Measurements from ENCODE around the gene RAB11FIP4. TPM values are rescaled to one million over a fixed set of nuclear protein-coding genes. Genes with fewer than 3 reads are reported as not detected.

RAB11FIP4 gene
- total RNA-seq, 1 donor from 2014 or later = 10.2 TPM

DNA sequence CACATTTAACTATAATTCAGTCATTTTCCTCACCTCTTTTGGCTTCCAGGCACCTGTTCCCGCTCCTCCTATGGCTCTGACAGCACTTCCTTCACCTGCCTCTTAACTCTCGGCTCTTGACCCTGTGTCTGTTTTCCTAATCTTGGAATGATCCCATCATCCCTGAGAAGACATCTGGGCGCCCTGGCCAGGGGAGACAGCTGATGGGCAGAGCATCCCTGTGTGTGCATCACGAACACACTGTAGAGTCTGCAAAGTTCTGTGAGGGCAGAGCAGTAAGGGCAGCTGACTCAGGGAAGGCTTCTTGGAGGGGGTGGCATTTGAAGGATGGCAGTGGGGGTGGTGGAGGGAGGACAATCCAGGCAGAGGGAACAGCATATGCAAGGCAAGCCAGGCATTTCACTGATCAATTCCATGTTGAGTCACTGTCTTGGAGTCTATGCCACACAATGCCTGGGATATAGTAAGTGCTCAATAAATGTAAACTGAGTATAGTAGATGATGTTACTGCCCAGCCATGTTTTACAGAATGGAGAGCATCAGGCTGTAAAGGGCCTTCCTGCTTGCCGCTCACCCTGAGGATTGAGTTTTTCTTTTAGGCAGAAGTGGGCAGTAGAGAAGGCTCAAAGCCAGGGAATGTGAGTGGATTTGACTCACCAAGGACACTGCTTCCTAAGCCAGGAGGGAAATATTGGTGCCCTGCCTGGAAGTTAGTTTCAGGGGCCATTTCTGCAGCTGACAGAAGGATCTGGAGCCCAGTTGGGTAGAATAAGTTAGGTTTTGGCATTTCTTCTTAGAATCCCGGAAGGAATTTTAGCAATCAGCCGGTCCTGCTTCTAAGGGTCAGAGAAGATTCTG, 5.8 kb upstream of the RAB11FIP4 start:
- Histone ChIP-seq H3K9ac (no peak overlapping the region), H3K79me2 (ENCODE audit: low read depth) (no peaks in the 10 kb centered on the region), H3K4me3 (no peak overlapping the region), H3F3A (ENCODE audit: low read depth) (peaks cover 16% of the 10 kb centered on the region), H3K4me2 (no peak overlapping the region), H2AFZ (replicated peaks) (no peak overlapping the region), H3K36me3 (no peaks in the 10 kb centered on the region), H3K27ac (no peak overlapping the region), H4K20me1 (ENCODE audit: low read depth) (peaks cover 2% of the 10 kb centered on the region), H3K27me3 (peaks cover 19% of the 10 kb centered on the region), H3K9me3 (ENCODE audit: low read depth) (no peaks in the 10 kb centered on the region), H3K4me1 (no peaks in the 10 kb centered on the region)
- H3K27ac Mint-ChIP-seq = no peak overlapping the region
- no peak for DNase-seq (ENCODE audit: low spot score)
- H3K36me3 Mint-ChIP-seq = peaks cover 3% of the 10 kb centered on the region
- H3K4me3 Mint-ChIP-seq = no peak overlapping the region
- H3K27me3 Mint-ChIP-seq (ENCODE audit: insufficient read depth, low read depth) = peaks cover 10% of the 10 kb centered on the region
- TF ChIP-seq EZH2phosphoT487 (IDR thresholded peaks at IDR 0.05) (no peak), CTCF (IDR thresholded peaks at IDR 0.05) (no peak), EZH2 (IDR thresholded peaks at IDR 0.05) (no peak)
- H3K4me1 Mint-ChIP-seq = peaks cover 9% of the 10 kb centered on the region
- H3K9me3 Mint-ChIP-seq = no peaks in the 10 kb centered on the region

- no peak overlapping the region for H3K27ac ChIP-seq
- peaks cover 9% of the 10 kb centered on the region for H3K4me1 Mint-ChIP-seq
- H3K27me3 Mint-ChIP-seq (ENCODE audit: insufficient read depth, low read depth) = peaks cover 10% of the 10 kb centered on the region
- H3K27ac Mint-ChIP-seq = no peak overlapping the region
- H3K4me2 ChIP-seq = no peak overlapping the region
- no peaks in the 10 kb centered on the region for H3K9me3 ChIP-seq (ENCODE audit: low read depth)
- no peak overlapping the region for H3K4me3 ChIP-seq
- H3K9ac ChIP-seq = no peak overlapping the region
- H3K36me3 ChIP-seq = no peaks in the 10 kb centered on the region
- DNase-seq (ENCODE audit: low spot score) = no peak
- peaks cover 8% of the 10 kb centered on the region for H4K20me1 ChIP-seq (ENCODE audit: low read depth)
- no peak for TF ChIP-seq EZH2phosphoT487 (IDR thresholded peaks at IDR 0.05)
- TF ChIP-seq EZH2 (IDR thresholded peaks at IDR 0.05) = no peak
- TF ChIP-seq CTCF (IDR thresholded peaks at IDR 0.05) = no peak
- peaks cover 20% of the 10 kb centered on the region for H3F3A ChIP-seq (ENCODE audit: low read depth)
- H3K36me3 Mint-ChIP-seq = peaks cover 3% of the 10 kb centered on the region
- H3K4me3 Mint-ChIP-seq = no peak overlapping the region
- H3K4me1 ChIP-seq = no peaks in the 10 kb centered on the region
- peaks cover 28% of the 10 kb centered on the region for H3K27me3 ChIP-seq
- no peak overlapping the region for H2AFZ ChIP-seq (replicated peaks)
- H3K9me3 Mint-ChIP-seq = no peaks in the 10 kb centered on the region
- no peaks in the 10 kb centered on the region for H3K79me2 ChIP-seq (ENCODE audit: low read depth)
Observed at GRCh38 chr17:31386542-31387075, 4.9 kb upstream of the RAB11FIP4 start.

DNA sequence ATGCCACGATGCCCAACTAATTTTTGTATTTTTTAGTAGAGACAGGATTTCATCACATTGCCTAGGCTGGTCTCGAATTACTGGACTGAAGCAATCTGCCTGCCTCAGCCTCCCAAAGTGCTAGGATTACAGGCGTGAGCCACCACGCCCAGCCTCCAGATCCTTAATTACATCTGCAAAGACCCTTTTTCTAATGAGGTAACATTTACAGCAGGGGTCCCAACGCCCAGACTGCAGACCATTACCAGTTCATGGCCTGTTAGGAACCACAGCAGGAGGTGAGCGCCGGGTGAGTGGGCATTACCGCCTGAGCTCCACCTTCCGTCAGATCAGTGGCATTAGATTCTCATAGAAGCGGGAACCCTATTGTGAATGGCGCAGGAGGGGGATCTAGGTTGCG, 4.0 kb upstream of the RAB11FIP4 start:
- Mint-ChIP-seq H3K27ac (no peak overlapping the region), H3K9me3 (no peaks in the 10 kb centered on the region)
- H3K9me3 ChIP-seq (ENCODE audit: low read depth) = no peaks in the 10 kb centered on the region

More for the DNA sequence above, 4.0 kb upstream of the RAB11FIP4 start:
- peaks cover 36% of the 10 kb centered on the region for H3K27me3 ChIP-seq
- Mint-ChIP-seq H3K4me3 (no peak overlapping the region), H3K27me3 (ENCODE audit: insufficient read depth, low read depth) (peaks cover 11% of the 10 kb centered on the region), H3K36me3 (peaks cover 3% of the 10 kb centered on the region), H3K4me1 (peaks cover 11% of the 10 kb centered on the region)
- no peaks in the 10 kb centered on the region for H3K79me2 ChIP-seq (ENCODE audit: low read depth)
- TF ChIP-seq EZH2phosphoT487 (IDR thresholded peaks at IDR 0.05) (no peak), EZH2 (IDR thresholded peaks at IDR 0.05) (no peak), CTCF (IDR thresholded peaks at IDR 0.05) (no peak)
- peaks cover 13% of the 10 kb centered on the region for H4K20me1 ChIP-seq (ENCODE audit: low read depth)
- H2AFZ ChIP-seq (replicated peaks) = no peak overlapping the region
- H3K27ac ChIP-seq = no peak overlapping the region
- no peak overlapping the region for H3K9ac ChIP-seq
- H3K4me3 ChIP-seq = no peak overlapping the region
- H3K4me1 ChIP-seq = peaks cover 5% of the 10 kb centered on the region
- H3F3A ChIP-seq (ENCODE audit: low read depth) = peaks cover 17% of the 10 kb centered on the region
- no peak overlapping the region for H3K4me2 ChIP-seq
- no peaks in the 10 kb centered on the region for H3K36me3 ChIP-seq
- DNase-seq (ENCODE audit: low spot score) = no peak

All from neural progenitor cell (in vitro differentiated cells).